Right lobe of liver (tissue), 6 donors: ENCODE measurements around the gene TTC23L. TPM values are rescaled to one million over a fixed set of nuclear protein-coding genes. Genes with fewer than 3 reads are reported as not detected.

Experiments used
- ATAC-seq, 4 donors: fragments of 200-7000 bp; cut with Tn5 transposase; one replicate each; pipeline ENCODE4 v1.9.1; 2020; ENCODE audit warnings: mild to moderate bottlenecking in 4 of 4, moderate library complexity in 4 of 4
- DNase-seq, 3 donors: peaks; one replicate each; pipeline ENCODE4 v3.0.0-alpha.2; 2020
- H3K27ac ChIP-seq, 3 donors: fragments of 200-600 bp; one replicate each; pipeline ENCODE4 v1.8.0; 2022
- H3K27me3 ChIP-seq, 2 donors: fragments of 200-600 bp; one replicate each; pipeline ENCODE4 v1.8.0; 2022
- H3K36me3 ChIP-seq, 4 donors: fragments of 200-600 bp; sonication (generic) in 1 of 4; one replicate each; pipeline versions ENCODE4 v1.5.1 to v1.8.0; 2017 to 2022; ENCODE audit warnings: control low read depth in 1 of 4
- H3K4me1 ChIP-seq, 4 donors: fragments of 200-600 bp; sonication (generic) in 1 of 4; one replicate each; pipeline versions ENCODE4 v1.5.1 to v1.8.0; 2017 to 2022; ENCODE audit warnings: control low read depth in 1 of 4
- H3K4me3 ChIP-seq, 3 donors: fragments of 200-600 bp; one replicate each; pipeline ENCODE4 v1.8.0; 2022
- H3K9me3 ChIP-seq, 4 donors: fragments of 200-600 bp; sonication (generic) in 1 of 4; one replicate each; pipeline versions ENCODE4 v1.5.1 to v1.8.0; 2017 to 2022; ENCODE audit warnings: control low read depth in 1 of 4
- CTCF ChIP-seq, 4 donors: fragments of 200-600 bp in 3 of 4; fragments of 450-650 bp in 1 of 4; IDR thresholded peaks; one replicate each; pipeline versions ENCODE4 v1.5.1 to v1.8.0; 2016 to 2022; ENCODE audit warnings: antibody characterized with exemption in 4 of 4, mild to moderate bottlenecking in 2 of 4
- POLR2A ChIP-seq: fragments of 450-650 bp; IDR thresholded peaks from one replicate; pipeline ENCODE4 v1.6.1; 2017; ENCODE audit warnings: antibody characterized with exemption, mild to moderate bottlenecking
- WGBS: methylation state at CpG from one replicate; pipeline ENCODE4 v1.1.6; 2018; ENCODE audit warnings: low coverage, low lambda C conversion rate; ENCODE audit not compliant: insufficient coverage; ENCODE audit errors: missing lambda C conversion rate; 5-methylcytosine and 5-hydroxymethylcytosine counted together
- intact Hi-C, 2 donors: fragments of 100-400 bp; cut with DNase I; formaldehyde crosslinking; loops; one replicate each; pipeline versions ENCODE4 v1.11.2 to v1.14.1; 2022
- total RNA-seq, 6 experiments: library from RNA; depleted of rRNA in 2 of 6; stranded (reverse); fragments of >200 nt in 2 of 6; fragmentation: NEBNext Ultra II Directional in 3 of 6; extraction: Animal tissue kit (Norgen Biotek cat#: 25700) in 3 of 6; gene quantifications; one replicate each; pipeline versions ENCODE4 v1.1.0 to v1.2.4, GENCODE V29; 2016 to 2023
- donor health status: DM: no; HTN: yes; CAD: no.
- donor health status: DM: no; HTN: no; CAD: no.
- donor health status: DM: no; HTN: no; CAD: no.
- donor health status: DM: no; HTN: yes; CAD: no.
- donor health status: DM: no; HTN: yes; CAD: no.

TTC23L gene
- total RNA-seq, 6 experiments from 2014 or later: 0.15 to 0.51 TPM; not detected in 4

GRCh38 chr5:34831303-34831702 is 7.7 kb upstream of the TTC23L start:
- Histone ChIP-seq H3K4me1 (no peaks in the 10 kb centered on the region), H3K9me3 (no peaks in the 10 kb centered on the region), H3K4me3 (no peak overlapping the region), H3K27me3 (no peaks in the 10 kb centered on the region), H3K27ac (no peak overlapping the region), H3K36me3 (peaks cover 0 to 44% (median 8%) of the 10 kb centered on the region in 4 donors)
- DNase-seq (no peak), ATAC-seq (no peak)
- TF ChIP-seq POLR2A: no peak
- TF ChIP-seq CTCF (IDR thresholded peaks at IDR 0.05): no peak
- intact Hi-C loops: no loop called here

- Histone ChIP-seq H3K4me3 (no peak overlapping the region), H3K27me3 (no peaks in the 10 kb centered on the region), H3K4me1 (no peaks in the 10 kb centered on the region), H3K9me3 (no peaks in the 10 kb centered on the region), H3K36me3 (peaks cover 0 to 31% (median 6%) of the 10 kb centered on the region in 4 donors), H3K27ac (no peak overlapping the region)
- intact Hi-C loops: no loop called here
- TF ChIP-seq CTCF (IDR thresholded peaks at IDR 0.05): no peak
- TF ChIP-seq POLR2A: no peak
- no peak for ATAC-seq
- no peak for DNase-seq
- 85% methylated on average over 4 of the region's 5 CpGs for WGBS
Observed at GRCh38 chr5:34832568-34832967, 6.4 kb upstream of the TTC23L start.

GRCh38 chr5:34833090-34833489 is 5.9 kb upstream of the TTC23L start:
- H3K4me3 ChIP-seq: no peak overlapping the region
- H3K9me3 ChIP-seq: no peaks in the 10 kb centered on the region
- no peaks in the 10 kb centered on the region for H3K27me3 ChIP-seq
- ATAC-seq: no peak
- H3K27ac ChIP-seq: no peak overlapping the region
- WGBS: 67% methylated on average over 1 of the region's 1 CpG
- no peak for TF ChIP-seq CTCF (IDR thresholded peaks at IDR 0.05)
- no peak for TF ChIP-seq POLR2A
- no peaks in the 10 kb centered on the region for H3K4me1 ChIP-seq
- intact Hi-C loops: no loop called here
- peaks cover 0 to 26% (median 5%) of the 10 kb centered on the region in 4 donors for H3K36me3 ChIP-seq
- DNase-seq: no peak

- Histone ChIP-seq H3K9me3 (no peaks in the 10 kb centered on the region), H3K27ac (no peak overlapping the region), H3K27me3 (no peaks in the 10 kb centered on the region), H3K36me3 (peaks cover 0 to 22% (median 5%) of the 10 kb centered on the region in 4 donors), H3K4me3 (no peak overlapping the region), H3K4me1 (no peaks in the 10 kb centered on the region)
- no peak for DNase-seq
- no peak for ATAC-seq
- no peak for TF ChIP-seq CTCF (IDR thresholded peaks at IDR 0.05)
- no peak for TF ChIP-seq POLR2A
- WGBS: 72% methylated on average over 9 of the region's 9 CpGs
- intact Hi-C loops: no loop called here
Observed at GRCh38 chr5:34833976-34834793, 4.8 kb upstream of the TTC23L start.
